Esophagus squamous epithelium (tissue), 4 donors: ENCODE data around the gene P2RY14.

Experiments used
- CTCF ChIP-seq, 6 experiments: fragments of 450-650 bp in 4 of 6; fragments of 200-600 bp in 2 of 6; sonication (generic) in 2 of 6; IDR thresholded peaks; one replicate each; pipeline ENCODE4 v1.5.1; 2016 to 2019; ENCODE audit warnings: antibody characterized with exemption in 6 of 6, mild to moderate bottlenecking in 4 of 6, moderate library complexity in 4 of 6
- POLR2A ChIP-seq, 4 donors: fragments of 450-650 bp; IDR thresholded peaks; one replicate each; pipeline ENCODE4 v1.6.1; 2017; ENCODE audit warnings: antibody characterized with exemption in 4 of 4, mild to moderate bottlenecking in 4 of 4, moderate library complexity in 3 of 4

GRCh38 chr3:151283387-151283786, 5.0 kb upstream of the P2RY14 start:
- no peak for TF ChIP-seq CTCF (IDR thresholded peaks at IDR 0.05)
- no peak for TF ChIP-seq POLR2A (IDR thresholded peaks at IDR 0.05)
